NCI-H748 treated with DMSO at 0.1 percent for 48 hours (cell line): Measurements from ENCODE around the gene ZIC4.

Experiments used
- DNase-seq: peaks from one replicate; lab custom pipeline; 2025; lab: John Stamatoyannopoulos, UW

ZIC4 gene

DNA sequence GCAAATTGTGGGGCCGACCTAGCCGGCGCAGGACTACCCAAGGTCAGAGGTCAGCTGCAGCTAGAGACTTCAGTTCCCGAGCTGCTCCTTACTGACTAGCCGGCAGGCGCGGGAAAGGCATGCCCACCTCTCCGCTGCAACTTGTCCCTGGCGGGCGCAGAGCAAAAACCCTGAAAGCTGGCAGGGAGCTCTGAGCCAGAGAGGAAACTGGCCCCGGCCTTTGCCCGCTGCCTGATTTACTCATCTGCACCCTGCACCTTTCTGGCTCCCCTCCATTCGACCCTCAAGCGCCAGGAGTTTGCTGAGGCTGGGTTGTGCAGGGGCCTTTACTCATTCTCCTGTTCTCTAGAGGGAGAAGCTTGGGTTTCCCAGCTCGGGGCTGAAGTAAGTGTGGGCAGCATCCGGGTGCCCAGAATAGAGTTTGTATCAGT lies 1.5 kb downstream of the ZIC4 start:
- no peak for DNase-seq

DNA sequence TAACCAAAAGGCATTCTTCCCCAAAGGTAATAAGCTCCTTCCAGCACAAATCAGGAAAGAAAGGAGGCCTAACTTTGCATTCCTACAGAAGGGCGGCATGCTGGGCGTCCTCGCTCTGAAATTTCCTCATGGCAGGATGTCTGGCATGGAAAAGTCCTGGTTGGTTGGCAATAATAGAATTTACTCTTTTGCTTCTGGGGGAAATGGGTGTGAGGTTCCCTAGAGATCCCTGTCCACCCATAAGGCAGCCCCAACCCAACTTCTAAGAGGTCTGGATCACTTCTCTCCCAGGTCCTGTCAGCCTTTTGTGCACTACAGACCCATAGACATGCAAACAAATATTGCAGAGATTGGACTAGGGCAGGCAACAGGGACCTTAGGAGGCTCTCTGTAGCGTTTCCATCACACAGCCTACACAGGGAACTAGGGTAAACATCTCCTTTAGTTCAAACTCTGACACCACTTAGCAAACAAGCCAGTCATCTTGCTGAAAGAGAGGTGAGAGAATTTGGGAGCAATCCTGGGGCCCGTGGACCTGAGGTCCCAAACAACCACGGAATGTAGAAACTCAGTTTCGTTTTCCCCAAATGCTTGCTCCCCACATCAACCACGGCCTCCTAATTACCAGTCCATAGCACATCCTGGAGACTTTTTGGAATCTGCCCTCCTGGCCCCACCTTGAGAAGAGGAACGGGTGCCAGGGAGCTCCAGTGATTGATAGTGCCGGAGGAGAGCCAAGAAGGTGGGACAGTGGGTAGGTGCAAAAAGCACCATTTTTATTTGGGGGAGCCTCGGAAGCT lies 2.1 kb downstream of the ZIC4 start:
- no peak for DNase-seq

DNA sequence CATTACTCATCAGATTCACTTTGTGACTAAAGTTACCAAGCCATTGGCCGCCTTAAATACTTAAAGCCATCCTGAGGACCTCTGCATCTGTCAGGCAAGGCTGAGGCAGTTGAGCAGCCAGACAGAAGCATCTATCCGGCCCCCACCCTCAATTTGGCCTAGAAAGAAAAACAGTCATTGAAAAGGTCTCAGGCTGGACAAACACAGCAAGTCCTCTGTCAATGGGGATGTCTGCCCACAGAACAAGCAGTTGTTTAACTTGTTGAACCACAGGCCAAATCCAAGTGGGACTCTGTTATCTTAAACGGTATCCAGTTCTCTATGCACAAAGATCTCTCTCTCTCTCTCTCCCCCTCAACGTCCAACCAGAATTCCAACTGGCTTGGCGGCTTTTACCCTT lies 2.8 kb downstream of the ZIC4 start:
- DNase-seq, result no peak

DNA sequence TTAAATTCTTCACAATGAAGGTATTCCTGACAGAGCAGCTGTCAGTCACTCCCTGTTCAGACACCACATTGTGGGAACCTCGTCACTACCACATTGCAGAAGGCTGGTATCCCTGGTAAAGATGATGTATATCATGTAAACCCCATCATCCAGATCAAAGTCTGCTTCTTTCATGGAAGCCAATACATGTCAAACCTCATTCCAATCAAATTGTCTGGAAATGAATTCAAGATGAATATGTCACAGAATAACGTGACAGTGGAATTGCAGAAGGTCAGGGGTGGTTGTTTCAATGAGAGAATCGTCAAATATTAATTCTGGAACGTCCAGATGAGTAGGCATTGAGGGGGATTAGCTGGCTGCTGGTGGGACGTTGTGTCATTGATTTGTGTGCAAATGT lies 4.2 kb downstream of the ZIC4 start:
- no peak for DNase-seq

DNA sequence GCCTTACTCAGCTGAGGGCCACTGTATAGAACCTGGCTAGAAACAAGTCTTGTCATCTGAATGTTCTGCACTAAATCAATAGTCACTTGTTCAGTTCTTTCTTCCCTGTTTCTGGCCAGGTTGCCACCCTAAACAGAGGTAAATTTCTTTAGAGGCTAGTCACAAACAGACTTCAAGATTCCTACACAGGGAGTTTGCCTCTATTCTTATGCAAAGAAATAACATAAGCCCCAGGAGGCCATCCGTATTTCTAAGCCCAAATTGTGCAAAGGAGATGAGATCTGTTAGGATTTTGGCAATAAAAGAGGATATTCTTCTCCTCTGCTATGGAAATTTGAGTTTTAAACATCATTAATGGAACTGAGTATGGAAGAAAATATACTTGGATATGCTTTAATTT lies 4.9 kb downstream of the ZIC4 start:
- no peak for DNase-seq

DNA sequence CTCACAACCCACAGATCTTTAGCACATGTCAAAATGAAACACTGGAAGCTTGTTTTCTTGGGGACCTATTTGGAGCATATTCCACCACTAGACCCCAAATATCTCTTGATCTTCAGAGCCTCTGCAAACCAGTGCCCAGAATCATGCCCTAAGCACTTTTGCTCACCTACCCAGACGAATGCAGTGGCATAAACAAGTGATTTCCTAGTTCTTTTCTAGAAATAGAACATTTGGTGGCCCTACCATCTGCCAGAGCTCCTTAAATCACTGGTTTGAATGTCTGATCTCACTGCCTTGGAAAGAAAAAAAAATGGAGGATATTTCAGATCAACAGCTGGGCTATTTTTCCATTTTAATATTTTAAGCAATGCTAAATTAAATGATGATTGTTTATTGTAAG lies 5.3 kb downstream of the ZIC4 start:
- DNase-seq, result no peak

DNA sequence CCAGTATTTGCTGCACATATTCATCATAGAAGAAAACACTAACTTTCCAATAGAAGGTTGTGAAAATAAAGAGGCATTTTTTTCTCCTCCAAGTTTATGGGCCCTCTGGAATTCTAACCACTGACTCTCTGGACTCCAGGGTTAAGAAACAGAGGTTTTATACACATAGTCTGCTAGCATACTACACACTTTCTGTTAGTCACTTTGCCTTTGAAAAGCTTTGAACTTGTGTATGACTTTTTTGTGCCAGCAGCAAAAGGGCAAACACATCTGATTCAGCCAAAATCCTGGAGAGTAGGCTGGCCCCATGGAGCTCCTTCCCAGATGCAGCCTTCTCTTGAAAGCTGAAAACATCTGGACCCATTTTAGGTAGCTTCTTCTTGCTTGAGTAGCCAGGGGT lies 6.2 kb downstream of the ZIC4 start:
- no peak for DNase-seq

DNA sequence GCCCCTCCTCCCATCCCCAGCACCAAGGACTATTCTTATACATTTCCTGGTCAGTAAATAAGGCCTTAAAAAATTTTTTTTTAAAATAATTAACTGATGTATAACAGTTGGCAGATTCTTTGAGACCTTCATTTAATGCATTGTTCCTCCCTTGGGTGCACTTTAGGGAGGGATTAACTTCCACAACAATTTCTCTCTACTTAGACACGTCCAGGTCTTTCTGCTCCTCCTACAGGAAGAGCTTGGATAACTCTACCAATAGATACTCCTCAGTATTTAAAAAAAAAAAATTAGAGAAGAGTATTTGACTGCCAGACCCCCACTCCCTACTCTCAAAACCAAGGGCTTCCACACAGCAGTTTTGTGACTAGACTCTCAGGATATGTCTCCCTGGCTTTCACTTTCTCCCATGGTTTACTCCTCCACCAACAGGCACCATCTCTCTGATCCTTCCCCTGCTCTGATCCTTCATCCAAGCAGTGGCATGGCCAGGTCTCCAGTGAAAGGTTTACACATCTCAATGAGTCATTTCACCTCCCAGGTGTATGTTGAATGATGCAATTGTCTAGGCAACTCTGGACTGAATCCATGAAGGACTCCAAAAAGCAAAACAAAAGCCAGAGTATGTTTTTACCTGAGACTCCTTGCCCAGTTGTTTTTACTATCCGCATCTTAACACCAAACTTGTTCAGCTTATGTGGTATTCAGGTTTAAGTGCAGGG lies 7.4 kb downstream of the ZIC4 start:
- no peak for DNase-seq

DNA sequence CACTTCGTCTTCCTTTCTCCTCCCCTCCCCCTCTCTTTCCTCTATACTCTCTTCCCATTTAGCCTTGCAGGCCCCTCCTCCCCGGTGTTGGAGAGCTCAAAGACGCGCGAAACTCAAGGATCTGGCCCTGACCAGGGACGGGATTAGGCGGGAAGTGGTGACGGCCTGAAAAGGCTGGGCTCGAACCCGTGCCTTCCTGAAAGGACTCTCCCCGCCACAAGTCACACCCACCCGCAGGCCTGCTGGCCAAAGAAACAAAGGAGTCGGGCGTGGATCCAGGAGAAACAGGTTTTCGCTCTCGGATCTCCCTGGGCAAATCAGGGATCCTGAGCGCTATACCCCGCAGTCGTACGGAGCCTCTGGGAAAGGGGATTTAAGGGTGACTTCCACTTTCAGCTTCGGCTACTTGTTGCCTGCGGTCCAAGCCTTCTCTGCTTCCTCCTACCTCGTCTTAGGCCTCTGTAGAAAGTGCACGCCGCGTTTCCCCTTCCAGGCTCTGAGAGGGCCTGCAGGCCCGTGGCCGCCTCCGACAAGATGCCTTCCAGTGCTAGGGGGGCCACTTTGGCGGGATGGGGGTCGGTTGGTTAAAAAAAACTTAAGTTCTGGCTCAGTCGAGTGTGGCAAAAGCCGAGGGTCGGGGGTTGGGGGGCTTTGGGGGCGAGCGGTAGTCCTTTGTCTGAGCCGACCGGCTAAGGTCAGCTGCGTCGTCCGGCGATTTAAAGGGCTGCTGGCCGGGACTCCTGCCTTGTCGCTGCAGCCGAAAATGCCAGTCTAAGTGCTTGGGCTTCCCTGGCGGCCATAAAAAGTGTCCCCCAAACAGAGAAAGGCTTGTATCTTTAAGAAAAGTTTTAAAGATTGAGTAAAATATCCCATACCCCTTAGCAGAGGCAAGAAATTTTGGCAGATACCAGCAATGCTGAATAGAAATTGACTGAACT lies 8.2 kb downstream of the ZIC4 start:
- DNase-seq, result no peak

DNA sequence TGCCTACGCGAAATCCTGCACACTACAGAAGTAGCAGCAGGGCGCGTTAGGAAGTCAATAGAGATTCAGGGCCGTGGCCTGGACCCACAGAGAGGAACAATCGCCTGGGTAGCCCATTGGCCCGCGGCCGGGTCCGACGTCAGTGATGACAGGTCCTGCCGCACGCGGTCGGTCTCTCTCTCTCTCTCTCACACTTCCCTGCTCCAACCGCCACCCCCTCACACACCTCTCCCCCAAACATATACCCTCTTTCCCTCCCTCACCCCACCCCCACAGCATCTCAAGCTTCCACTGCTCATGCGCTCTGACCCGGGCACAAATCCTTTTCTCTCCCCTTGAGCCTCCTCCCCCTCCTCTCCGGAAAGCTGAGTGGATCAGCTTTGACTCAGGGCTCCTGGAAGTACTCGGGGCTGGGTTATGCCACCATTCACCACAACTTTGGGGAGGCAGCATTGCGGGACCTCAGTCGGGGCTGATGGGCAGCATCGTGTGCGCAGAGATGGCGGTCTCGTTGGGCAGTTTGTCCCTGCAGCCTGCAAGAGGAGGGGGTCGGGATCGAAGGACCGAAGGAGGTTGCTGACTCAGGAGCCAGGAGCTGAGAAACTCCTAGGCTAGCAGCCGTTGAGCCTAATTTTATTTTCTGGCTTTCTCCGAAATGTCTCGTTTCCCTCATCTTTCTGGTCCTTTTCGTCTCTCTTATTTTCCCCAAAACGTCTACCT lies 9.0 kb downstream of the ZIC4 start:
- no peak for DNase-seq

DNA sequence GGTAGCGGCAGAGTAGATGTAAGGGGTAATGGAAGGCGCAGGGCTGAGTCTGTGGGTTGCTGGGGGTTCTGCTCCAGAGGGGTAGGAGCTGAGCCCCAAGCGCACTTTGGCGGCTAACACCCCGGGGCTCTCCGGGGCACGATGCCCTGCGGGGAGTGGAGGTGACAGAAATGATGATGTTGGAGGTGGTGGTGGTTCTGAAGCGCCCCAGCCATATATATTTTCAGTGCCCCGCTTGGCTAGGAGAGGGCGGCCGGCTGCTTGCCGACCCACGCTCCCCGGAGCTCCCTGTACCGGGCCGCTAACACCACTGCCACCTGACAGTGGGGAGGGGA lies 9.7 kb downstream of the ZIC4 start:
- DNase-seq, result no peak

DNA sequence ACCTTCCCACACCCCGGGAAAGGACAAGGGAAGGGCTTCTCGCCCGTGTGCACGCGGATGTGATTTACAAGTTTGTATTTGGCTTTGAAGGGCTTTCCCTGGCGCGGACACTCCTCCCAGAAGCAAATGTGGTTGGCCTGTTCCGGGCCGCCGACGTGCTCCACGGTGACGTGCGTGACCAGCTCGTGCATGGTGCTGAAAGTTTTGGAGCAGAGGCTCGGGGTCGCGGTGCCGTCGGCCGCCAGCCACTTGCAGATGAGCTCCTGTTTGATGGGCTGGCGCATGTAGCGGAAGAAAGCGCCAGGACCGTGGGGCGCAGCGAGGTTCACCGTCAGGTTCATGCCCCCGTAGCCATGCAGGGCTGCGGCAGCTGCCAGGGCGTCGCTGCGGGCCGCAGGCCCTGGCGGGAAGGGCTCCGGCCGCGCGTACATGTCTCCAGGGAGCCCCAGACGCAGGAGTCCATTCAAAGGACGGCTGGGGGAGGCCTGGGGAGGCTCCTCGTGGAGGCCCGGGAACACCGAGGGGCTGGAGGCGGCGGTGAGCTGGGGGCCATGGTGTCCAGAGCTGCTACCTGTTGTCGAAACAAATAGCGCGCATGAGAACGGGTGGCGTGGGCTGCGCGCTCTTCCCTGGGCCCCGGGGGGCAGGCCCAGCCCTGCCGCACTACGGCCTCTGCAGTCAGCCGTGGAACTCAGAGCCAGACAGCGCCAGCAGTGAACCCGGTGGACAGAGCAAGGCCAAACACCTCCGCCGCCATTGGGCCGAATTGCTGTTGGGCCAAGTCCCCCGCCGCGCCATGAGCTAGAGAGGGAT lies 10.2 kb downstream of the ZIC4 start:
- DNase-seq, result no peak

DNA sequence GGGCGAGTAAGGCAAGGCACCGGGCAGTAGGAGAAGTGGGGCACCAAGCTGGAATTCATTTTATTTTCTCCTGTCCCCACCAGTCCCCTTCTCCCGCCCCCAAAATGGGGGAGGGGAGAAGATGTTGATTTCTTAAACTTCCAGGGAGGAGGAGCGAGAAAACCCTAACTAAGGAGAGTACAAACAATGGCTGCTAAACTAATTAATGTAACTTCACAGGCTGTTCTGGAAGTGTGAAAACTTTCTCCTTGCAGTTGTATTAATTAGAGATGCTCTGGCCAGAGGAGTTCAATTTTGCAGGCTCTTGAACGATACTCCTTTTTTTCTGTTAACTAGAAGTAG lies 11.5 kb downstream of the ZIC4 start:
- no peak for DNase-seq

DNA sequence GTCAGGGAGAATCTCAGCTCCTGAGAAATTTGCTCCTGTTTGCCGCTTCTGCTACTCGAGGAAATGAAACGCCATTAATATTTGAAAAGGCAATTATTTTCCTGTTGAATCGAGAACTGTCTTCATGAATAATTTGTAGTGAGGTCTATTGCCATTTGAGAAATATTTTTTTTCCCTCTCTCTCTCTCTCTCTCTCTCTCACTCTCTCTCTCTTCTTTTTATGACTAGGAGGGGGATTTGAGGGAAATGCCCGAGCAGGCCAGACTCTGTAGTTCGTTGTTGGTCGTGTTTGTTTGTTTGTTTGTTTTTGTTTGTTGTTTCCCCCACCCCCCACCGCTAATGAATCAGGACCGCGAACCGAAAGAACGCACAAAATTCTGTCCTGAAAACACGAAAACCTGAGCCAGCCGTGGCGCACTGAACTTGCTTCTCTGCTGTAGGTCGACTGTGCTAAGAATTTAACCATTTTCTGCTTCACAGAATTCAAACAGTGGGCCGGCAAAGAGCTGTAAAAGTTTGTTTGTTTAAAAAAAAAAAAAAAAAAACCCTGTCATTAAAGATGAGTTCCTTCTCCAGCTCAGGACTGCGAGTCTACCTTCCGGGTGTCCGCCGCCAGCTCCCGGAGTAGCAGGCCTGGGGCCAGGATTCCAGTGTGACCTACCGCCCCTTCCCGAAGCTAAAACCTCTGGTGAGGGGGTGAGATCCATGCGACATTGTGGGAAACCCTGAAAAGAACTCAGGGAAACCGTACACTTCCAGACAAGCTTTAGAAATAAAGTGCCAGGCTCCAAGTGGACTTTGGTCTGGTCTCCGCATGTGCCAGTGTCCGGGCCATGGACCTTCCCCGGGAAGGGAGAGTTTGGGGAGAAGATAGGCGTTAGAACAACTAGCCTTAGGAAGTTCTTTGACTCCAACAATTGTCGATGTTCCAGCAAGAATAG lies 12.1 kb downstream of the ZIC4 start:
- DNase-seq, result no peak

DNA sequence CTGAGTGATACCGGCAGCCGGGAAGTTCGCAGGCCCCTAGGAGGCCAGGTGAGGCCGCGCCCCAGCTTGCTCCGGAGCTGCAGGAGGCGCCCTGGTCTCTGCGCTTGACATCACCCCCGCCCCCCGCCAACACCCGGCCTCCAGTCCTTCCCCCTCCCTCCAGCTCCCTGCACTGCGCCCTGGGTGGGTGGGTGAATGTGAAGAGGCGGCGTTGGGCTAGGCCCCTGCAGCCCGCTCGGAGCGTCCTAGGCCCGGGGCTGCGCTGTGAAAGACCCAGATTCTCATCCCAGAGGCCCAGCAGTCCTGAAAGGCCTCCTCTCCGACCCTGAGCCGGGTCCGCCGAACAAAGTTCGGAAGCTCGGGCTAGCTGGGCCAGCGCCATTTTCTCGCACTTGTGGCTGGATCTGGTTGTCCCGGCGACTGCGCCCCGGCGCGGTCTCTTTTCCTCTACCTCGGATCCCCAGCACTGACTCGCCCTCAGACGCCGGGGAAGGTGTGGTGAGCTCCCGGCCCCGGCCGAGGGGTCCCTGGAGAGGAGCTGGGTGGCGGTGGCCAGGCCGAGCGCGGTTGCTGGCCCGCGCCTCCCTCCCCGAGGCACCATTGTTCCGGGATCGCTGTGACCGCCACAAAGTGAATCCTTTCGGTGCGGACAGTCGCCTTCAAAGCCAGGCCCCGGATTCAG lies 12.9 kb downstream of the ZIC4 start:
- no peak for DNase-seq

DNA sequence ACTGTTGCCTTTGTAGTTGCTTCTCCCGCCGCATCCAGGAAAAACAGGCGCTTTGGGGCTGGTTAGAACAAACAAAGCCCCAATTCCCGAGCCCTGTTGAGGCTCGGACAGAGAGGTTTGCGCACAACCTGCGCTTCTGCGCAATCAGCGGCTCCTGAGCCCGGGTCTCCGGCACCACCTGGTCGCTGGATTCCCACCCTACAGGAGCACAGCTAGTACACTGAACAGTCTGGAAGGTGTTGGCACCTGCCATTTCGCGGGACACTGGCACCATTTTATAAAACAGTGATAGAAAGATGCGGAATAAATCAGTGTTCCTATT lies 13.8 kb downstream of the ZIC4 start:
- no peak for DNase-seq

DNA sequence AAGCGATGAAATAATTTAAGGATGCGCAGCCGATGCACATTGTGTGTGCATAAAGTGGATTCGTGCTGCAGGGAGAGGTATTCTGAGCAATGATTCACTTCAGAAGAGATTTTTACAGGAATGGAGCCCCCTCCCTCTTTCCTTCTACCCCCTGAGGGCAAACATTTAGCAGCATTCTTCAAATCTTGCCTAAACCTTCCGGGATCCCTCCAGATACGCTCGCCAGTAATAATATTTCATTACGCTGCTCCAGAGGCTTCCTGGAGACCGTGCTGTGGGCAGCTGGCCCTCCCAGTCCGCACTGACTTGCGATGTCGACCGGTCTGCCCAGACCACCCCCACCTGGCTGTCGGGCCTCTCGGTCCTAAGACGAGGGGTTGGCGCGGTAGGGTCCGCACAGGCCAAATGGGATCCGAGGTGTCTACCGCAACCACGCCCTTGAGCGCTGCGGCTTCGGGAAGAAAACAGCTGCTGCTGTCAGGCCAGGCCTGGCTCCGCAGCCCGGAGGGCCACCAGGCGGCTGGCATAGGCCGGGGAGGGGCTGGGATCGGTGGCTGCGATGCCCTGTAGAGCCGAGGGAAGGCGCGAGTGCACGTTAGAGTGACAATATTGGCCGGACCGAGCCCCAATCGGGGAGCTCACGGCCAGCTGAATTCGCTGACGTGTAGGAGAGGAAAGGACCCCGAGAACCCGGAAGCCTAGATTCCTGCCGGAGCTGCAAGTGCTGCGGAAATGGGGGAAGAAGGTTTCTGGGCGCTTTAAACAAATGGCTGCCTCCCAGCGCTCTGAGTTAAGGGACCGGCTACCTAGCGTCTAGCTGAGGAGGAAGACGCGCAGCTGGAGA lies 14.3 kb downstream of the ZIC4 start:
- DNase-seq, result peak; percentile 37
